ENCODE results near the gene ZC3H12A.

DNA sequence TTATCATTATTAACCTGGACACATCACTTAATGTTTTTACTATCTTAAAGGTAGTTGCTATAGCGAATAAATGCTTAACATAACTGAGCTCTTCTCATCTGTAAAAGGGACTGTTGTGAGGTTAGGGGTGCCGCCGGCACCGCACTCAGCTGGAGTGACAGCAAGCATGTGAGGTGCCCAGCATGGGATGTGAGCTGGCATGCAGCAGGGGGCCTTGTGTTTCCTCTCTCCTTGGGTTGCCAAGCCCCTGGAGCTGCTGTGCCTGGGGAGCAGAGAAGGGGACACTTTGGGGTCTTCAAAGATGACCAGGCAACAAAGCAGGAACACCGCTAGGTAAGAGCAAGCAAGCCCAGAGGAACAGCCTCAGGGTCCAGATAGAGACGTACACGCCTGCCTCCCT is 2.1 kb upstream of the ZC3H12A start:
- no peak for TF ChIP-seq EP300 (IDR thresholded peaks at IDR 0.05)
- TF ChIP-seq, protein P1, sequence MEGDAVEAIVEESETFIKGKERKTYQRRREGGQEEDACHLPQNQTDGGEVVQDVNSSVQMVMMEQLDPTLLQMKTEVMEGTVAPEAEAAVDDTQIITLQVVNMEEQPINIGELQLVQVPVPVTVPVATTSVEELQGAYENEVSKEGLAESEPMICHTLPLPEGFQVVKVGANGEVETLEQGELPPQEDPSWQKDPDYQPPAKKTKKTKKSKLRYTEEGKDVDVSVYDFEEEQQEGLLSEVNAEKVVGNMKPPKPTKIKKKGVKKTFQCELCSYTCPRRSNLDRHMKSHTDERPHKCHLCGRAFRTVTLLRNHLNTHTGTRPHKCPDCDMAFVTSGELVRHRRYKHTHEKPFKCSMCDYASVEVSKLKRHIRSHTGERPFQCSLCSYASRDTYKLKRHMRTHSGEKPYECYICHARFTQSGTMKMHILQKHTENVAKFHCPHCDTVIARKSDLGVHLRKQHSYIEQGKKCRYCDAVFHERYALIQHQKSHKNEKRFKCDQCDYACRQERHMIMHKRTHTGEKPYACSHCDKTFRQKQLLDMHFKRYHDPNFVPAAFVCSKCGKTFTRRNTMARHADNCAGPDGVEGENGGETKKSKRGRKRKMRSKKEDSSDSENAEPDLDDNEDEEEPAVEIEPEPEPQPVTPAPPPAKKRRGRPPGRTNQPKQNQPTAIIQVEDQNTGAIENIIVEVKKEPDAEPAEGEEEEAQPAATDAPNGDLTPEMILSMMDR (IDR thresholded peaks at IDR 0.05): no peak
- no peak for TF ChIP-seq POLR2AphosphoS5 (IDR thresholded peaks at IDR 0.05)

All from gastroesophageal sphincter (tissue), 3 donors.